ENCODE measurements around the gene ZSCAN31.
"Not testable (repeated sequence)": the region's sequence is repeated elsewhere in the genome, so short reads cannot be mapped to it uniquely, and the experiment has no call there.

ZSCAN31 gene

GRCh38 chr6:28335564-28336283 lies at the start of gene ZSCAN31:
ZSCAN31 (minus strand) TSS chr6:28336148; CDS start chr6:28329683, 6,465 bp downstream.
- DNase-seq (ENCODE audit: low read depth) = peak; percentile 74

DNA sequence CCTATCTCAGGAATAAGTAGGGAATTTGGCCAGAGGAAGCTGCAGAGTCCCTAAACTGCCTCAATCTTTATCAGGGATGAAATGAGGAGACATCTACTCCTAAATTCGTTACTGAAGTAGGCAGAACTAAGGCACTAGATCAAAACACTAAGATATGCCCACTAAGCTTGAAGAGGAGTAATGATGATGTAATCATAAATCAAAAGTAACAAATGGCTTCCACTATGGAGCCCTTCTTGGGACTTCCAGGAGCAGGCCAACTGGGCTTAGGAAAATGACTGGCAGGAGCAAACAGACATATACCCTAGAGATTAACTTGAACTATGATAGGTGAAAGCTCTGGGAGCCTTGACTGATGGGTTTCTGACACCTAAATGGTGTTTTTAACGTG lies 48.2 kb upstream of the ZSCAN31 start:
- DNase-seq (ENCODE audit: low read depth) = no peak

DNA sequence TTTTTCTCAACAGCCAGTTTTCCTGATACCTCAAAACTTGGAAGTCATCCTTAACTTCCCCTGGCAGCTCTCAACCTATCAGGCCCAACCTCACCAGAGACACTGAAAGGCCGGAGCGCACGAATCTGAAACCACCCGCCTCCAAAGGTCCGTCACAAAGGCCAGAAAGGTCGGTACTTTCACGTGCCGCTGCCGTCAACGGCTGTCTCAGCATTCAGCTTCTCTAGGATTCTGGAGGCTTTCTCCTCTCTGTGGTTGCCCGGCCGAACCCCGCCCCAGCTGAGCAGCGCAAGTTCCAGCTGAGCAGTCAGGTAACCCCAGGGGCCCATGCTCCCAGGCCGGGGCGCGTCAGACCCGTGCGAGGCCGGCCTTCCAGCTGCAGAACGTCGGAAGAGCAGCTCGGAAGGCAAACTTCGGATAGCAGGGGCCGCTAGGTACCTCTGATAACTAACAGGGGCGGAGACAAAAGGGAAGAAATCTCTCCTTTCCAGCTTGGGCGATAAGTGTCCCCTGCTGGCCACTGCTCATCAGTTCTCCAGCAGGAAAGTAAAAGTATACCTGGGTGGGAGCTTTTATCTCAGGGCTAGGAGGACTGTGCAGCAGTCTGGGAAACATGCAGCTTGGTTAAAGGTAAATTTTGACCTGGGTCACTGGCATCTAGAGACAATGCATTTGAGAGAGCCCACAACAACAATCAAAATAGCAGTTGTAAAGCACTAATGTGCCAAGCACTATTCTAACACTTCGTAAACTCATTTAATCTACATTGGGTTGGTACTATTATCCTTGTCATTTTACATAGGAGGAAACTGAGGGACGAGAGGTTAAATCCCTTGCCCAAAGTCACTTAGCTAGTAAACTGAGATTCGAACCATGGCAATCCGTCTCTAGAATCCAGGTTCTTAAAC lies 47.5 kb upstream of the ZSCAN31 start:
- DNase-seq (ENCODE audit: low read depth) = peak; percentile 11

DNA sequence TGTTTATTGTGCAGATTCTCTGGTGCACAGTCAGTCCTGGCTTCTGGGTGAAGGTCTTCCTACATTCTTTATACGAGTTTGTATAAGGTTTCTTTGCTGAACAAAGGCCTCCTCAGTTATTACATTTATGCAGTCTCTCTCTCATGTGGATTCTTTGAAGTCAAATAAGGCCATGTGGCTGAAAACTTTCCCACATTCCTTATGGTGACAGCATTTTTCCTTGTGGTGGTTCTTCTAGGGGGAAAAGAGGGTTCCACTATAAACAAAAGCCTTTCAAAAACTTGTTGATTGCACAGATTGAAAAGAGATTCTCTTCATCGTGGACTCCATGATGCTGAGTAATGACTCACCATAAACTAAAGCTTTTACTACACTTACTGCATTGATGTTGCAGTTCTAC lies 44.4 kb upstream of the ZSCAN31 start:
- no peak for DNase-seq (ENCODE audit: low read depth)

DNA sequence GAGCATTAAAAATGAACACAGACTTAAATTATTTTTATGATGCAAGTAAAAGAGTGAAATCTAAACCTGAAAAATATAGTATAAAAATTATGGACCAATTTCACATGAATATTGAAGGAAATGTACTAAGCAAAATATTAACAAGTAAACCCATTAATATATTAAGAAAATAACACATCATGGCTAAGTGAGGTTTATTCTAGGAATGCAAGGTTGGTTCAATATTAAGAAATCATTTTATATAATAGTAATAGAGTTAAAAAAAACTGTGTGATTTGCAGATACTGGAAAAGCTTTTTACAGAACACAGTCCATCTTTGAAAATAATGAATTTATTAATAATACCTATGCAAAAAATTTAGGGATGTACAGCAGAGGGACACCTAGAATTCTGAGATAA lies 42.7 kb upstream of the ZSCAN31 start:
- DNase-seq (ENCODE audit: low read depth) = no peak

DNA sequence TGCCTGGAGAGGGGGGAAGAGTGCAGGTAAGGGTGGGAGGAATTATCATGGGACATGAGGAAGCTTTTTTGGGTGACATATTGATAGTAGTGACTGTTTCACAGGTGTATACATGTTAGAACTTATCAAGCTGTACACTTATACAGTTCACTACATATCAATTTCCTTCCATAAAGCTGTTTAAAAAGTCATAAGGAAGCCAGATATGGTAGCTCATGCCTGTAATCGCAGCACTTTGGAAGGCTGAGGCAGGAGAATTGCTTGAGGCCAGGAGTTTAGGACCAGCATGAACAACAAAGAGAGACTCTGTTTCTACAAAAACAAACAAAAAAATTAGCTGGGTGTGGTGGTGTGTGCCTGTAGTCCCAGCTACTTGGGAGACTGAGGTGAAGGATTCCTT lies 41.9 kb upstream of the ZSCAN31 start:
- DNase-seq (ENCODE audit: low read depth) = no peak

- DNase-seq (ENCODE audit: low read depth) = no peak
Observed at GRCh38 chr6:28373925-28374324, 38.0 kb upstream of the ZSCAN31 start.

GRCh38 chr6:28371706-28372451 lies 35.9 kb upstream of the ZSCAN31 start:
- DNase-seq (ENCODE audit: low read depth) = no peak

- no peak for DNase-seq (ENCODE audit: low read depth)
Observed at GRCh38 chr6:28371280-28371679, 35.3 kb upstream of the ZSCAN31 start.

- DNase-seq (ENCODE audit: low read depth) = no peak
Observed at GRCh38 chr6:28370440-28370839, 34.5 kb upstream of the ZSCAN31 start.

- no peak for DNase-seq (ENCODE audit: low read depth)
Observed at GRCh38 chr6:28369463-28369862, 33.5 kb upstream of the ZSCAN31 start.

DNA sequence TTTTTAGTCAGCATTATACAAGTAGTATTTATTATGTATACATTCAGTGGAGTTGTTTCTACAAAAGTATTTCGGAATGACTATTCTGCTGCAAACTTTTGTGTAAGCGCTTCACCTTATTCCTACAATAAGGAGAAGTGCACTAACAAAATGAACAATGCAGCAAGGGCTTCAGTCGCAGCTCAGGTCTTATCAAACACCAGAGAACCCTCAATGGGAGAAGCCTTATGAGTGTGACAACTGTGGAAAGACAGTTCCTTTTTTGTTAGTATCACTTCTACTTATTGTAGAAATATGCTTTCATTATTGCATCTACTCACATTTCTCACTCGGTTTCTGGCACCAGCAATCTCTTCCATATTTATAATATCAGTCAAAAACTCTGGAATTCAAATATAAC lies 32.6 kb upstream of the ZSCAN31 start:
- DNase-seq (ENCODE audit: low read depth) = no peak

- not testable (repeated sequence) for DNase-seq (ENCODE audit: low read depth)
Observed at GRCh38 chr6:28365590-28365989, 29.6 kb upstream of the ZSCAN31 start.

DNA sequence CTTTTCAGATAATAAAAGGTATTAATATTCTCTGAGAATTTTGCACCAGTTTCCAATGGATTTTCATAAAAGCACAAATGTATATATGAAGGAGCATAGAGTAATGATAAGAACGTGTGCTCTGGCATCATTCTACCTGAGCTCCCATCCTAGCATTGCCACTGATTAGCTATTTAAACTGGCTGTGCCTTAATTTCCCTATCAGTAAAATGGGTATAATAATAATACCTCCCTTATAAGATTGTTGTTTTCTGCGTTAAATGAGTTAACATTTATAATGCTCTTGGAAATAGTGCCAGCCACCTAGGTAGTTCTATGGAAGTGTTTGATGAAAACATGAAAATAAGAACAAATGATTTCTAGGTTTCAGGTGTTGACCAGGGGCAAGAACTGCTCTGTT lies 25.0 kb upstream of the ZSCAN31 start:
- DNase-seq (ENCODE audit: low read depth) = no peak

- not testable (repeated sequence) for DNase-seq (ENCODE audit: low read depth)
Observed at GRCh38 chr6:28359562-28359961, 23.6 kb upstream of the ZSCAN31 start.

DNA sequence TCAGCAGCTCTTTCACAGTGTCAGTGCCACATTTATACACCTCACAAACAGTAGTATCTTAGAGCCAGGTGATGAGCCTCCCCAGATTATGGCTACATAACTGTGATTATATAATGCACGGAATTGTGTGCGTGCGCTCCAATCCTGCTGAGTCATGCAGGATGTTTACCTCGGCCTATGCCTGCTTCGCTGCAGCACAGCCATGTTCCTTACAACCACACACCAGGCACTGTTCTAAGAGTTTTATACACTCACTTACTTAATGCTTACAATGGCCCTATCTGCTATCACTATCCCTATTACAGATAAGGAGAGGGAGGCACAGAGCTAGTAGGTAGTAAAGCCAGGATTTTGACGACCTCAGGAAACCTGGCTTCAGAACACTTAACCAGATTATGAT lies 21.1 kb upstream of the ZSCAN31 start:
- no peak for DNase-seq (ENCODE audit: low read depth)

DNA sequence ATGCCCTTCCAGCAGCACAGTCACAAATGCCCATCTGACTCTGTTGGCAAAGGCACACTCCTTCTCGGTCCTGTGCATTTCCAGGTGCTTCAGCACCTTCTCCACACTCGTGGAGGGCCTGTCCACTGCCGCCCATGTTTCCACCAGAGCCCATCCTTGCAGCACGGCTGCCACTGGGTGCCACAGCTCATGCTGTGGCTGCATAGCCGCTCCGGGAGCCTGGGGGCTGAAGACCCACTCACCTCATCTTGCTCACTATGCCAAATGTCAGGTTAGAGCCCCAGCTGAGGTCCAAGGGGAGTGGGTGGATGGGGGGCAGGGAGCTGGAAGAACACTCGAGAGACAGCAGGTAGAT lies 20.7 kb upstream of the ZSCAN31 start:
- DNase-seq (ENCODE audit: low read depth) = no peak

GRCh38 chr6:28355743-28356665 lies 20.1 kb upstream of the ZSCAN31 start:
- DNase-seq (ENCODE audit: low read depth) = peak; percentile 61

DNA sequence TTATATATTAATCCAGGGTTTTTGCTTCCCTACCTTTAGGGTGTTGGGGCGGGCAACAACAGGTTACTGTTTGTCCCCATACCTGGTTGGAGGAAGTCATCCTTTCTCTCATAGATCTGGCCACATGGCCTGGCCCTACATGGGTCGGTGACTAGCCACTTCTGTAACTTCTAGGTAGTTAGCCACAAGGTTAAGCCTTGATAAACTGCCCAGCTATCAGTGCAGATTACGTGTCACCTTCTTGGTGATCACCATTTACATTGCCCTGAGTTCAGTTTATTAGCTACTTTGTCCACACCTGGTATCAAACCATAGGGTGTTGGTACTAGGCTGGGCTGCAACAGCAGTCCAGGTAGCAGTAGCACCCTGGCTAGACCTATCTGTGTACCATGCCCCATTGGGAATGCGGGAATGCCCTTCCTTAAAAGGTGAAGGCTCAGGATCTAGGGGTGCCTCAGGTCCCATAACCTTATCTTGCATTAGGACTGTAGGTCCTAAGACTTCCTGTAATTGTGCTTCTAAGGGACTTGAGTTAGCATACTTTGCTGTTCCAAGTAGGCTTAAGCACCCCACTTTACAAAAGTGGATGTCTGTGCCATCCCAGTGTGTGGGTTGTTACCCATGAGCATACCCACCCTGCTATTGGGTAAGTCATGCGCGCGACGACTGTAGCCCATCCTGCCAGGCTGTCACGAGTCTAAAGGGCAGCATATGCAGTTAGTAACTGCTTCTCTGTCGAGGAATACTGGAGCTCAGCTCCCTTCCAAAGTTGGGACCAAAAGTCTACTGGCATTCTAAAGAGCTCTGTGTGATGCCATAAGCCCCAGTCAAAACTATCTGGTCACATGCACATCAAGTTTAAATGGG lies 19.0 kb upstream of the ZSCAN31 start:
- no peak for DNase-seq (ENCODE audit: low read depth)

DNA sequence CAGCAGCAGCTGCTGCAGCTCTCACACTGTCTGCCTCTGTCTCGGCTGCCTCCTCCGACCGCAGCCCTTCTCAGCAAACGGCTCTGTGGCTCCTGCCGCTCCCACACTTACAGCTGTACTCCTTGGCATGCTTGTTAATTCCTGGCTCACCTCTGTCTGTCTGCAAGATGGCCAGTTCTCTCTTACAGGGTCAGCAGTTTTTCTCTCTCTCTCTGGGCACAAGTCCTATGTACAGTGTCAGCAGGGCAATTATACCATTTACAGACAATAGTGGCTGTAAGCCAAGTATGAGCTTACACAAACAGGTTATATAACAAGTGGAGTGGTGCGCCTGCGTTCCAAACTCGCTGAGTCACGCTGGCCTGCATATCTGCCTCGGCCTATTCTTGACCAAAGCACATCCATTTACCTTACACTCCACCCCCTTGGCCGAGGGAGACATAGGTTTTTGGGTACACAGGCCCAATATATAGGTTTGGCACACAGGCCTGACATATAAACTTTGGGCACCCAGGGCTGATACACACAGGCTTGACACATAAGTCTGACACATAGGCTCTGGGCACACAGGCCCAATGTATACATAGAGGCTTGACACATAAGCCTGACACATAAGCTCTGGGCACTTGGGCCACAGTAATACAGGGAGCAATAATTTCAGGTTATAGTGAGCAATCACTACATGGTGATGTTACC lies 18.2 kb upstream of the ZSCAN31 start:
- DNase-seq (ENCODE audit: low read depth) = no peak

Measured in activated T-cell treated with anti-CD3 and anti-CD28 coated beads for 24 hours (primary cell).